Hepatic stellate cell (primary cell): Measurements from ENCODE around the gene SLC7A14.
A peak's percentile ranks its signal among the peaks of the same experiment; 100 is the strongest.

Source experiments
- DNase-seq: peaks from one replicate; pipeline ENCODE4 v3.0.0; 2011; ENCODE audit warnings: low spot score

SLC7A14 gene

DNA sequence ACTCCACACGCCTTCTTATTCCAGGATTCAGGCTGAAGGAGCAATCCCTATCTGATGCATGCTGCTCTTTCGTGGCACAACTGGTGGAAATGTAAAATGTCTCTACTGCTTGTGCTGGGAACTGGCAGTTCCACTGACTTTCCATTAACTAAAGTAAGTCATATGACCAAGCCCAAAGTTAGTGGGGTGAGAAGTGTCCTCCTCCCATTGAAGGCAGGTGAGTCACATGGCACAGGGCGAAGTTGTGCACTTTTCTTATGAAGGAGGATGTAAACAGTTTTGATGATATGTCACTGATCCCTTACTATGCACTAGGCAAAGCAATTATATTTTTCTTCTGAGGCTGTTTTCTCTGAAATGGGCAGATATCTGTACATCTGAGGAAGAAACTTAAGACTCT is 51.6 kb downstream of the SLC7A14 start:
- DNase-seq: no peak

DNA sequence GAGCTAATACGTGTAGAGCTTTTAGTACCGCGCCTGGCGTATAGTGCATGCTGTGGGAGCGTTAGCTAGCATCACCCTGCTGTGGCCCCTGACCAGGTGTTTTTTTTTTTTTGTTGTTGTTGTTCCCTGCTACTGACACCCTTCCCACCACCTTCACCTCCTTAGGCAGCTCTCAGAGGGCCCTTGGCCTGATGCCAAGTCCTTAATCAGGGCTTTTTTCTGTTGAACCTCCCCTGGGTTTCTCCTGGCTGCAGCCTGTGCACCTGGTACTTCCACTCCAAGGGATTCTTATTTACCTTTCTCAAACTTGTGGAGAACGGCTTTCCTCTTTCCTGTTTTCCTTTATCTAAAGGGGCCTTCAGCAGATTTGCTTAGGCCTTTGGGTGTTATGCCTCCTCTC is 53.3 kb downstream of the SLC7A14 start:
- no peak for DNase-seq

- no peak for DNase-seq
These were observed 54.1 kb downstream of the SLC7A14 start for GRCh38 chr3:170531657-170532335.

- DNase-seq: no peak
These were observed 54.8 kb downstream of the SLC7A14 start for GRCh38 chr3:170531054-170531453.

DNA sequence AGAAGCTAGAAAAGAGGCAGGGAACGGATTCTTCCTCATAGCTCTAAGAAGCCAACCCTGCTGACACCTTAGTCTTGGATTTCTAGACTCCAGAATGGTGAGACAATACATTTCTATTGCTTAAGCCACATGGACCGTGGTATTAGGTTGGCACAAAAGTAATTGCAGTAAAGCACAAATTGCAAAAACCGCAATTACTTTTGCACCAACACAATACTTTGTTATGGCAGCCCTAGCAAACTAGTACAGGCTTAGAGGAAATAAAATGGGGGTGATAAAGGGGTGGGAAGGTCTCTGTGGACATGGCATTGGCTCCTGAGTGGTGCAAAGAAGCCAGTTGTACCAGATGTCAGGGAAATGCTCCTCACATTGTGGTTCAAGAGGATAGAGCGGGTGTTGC is 56.0 kb downstream of the SLC7A14 start:
- no peak for DNase-seq

- no peak for DNase-seq
These were observed 56.5 kb downstream of the SLC7A14 start for GRCh38 chr3:170529346-170529745.

DNA sequence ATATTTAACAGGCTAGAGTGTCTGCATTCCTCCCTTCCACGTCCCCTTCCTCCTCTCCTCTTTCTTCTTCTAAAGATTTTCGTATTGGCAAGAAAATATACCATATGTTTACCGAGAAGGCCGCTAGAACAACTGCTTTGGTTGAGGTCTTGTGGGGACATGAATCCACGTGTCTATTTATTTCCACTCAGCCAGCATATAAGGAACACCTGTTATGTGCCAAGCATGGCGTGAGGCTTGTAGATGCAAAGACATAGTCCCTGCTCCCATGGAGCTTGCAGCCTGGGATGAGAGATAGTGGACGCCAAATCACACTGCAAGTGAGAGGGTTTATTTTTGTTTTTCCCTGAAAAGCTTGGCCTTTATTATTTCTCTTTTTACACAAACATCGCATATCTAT is 57.1 kb downstream of the SLC7A14 start:
- no peak for DNase-seq

DNA sequence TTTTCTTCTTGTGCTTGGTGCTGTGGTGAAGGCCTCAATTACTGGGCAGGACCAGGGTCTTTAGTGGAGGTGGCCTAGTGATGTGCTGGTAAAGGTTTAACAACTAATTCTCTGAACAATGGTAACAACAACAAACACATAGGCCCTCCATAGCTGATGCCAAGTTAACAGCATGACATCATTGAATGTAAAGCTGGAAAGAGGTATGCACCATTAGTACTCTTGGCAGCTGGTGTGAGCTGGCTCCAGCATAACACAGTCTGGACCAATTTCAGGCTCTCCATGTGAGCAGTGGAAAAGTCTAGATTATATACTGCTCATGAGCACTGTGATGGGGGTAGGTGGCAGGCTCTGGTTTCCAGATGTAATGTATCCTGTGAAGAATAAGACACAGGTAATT is 61.8 kb downstream of the SLC7A14 start:
- no peak for DNase-seq

GRCh38 chr3:170523248-170523647 is 62.6 kb downstream of the SLC7A14 start:
- no peak for DNase-seq

- DNase-seq: no peak
These were observed 63.7 kb downstream of the SLC7A14 start for GRCh38 chr3:170522201-170522600.

DNA sequence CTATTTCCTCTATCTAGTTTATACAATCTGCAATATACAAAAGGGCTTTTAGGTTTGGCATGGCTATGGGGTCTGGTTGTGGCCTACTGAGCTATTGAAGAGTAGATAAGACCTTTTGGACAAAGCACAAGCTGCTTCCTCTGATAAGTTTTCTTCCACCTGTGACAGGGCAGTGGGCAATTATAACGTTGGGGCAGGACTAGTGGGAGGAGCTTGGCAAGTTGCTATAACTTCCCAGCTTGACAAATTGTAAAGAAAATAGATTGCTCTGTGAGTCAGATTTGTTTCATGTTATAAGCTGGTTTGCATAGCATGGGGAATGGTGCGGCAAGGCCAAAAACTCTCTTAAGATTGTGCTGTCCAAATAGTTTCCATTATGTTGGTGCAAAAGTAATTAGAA is 64.9 kb downstream of the SLC7A14 start:
- no peak for DNase-seq

DNA sequence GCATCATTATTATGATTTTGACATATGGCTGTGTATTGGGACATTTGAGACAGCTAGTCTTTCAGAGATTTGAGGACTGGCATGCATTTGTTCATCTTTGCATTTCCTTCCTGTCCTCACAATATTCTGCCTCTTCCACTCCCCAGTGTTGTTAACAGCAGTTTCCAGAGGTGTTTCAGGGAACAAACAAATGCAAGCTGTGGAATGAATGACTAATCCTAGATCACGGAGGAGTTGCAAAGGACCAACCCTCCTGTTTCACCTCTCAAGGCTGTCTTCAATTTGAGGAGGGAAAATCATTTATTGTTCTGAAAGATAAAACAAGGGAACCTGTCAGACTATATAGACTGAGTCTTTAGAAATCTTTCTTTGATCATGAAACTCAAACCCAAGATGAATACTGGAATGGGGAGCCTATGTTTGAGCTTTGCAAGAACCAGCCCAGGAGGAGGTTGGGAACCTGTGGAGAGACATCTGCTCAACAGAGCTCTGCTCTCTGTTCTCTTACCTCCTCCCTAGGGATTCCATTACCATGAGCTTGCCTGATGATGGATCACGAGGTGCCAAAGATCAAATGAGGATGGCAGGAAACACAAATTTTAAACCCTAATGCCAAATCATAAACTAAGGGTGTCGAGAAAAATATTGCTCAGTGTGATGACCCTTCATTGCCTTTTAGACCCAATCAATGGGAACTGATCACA is 68.5 kb downstream of the SLC7A14 start:
- DNase-seq: no peak

DNA sequence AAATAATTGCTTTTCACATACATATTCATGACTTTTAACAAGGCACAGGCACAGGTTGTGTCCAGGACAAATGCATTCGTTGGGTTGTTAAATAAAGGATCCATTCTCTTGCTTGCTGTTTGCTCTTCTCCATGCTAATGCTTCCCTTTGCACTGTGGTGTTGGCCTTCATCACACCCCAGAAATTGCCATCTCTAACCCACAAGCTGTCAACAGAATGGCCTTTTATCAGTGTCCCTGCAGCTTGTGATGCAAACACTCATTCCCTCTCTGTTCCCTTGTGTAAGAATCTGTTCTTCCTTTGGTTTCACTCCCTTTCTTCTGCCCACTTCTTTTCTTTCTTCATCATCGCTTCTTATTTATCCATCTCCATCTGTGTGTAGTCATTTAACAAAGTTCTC is 72.2 kb downstream of the SLC7A14 start:
- no peak for DNase-seq

GRCh38 chr3:170511371-170511770 is 74.5 kb downstream of the SLC7A14 start:
- no peak for DNase-seq

GRCh38 chr3:170508839-170509238 is 77.0 kb downstream of the SLC7A14 start:
- no peak for DNase-seq

DNA sequence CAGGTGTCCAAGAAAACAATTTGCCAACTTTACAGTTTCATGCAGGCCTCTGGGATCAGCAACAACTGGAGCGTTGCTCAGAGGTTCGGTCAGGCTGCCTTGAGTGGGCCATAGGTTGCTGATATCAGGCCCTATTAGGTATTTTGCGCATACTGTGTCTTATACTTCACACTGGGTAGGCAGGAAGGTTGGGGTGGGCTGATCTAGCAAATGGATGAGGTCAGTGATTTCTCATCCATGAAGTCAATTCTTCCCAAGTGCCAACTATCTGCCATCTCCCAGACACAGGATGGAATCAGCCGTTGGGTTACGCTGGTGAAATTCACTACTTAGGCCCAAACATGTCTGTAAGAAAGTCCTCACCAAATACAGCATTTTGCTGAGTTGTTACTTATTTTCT is 77.6 kb downstream of the SLC7A14 start:
- no peak for DNase-seq

GRCh38 chr3:170507063-170507462 is 78.8 kb downstream of the SLC7A14 start:
- DNase-seq: no peak

DNA sequence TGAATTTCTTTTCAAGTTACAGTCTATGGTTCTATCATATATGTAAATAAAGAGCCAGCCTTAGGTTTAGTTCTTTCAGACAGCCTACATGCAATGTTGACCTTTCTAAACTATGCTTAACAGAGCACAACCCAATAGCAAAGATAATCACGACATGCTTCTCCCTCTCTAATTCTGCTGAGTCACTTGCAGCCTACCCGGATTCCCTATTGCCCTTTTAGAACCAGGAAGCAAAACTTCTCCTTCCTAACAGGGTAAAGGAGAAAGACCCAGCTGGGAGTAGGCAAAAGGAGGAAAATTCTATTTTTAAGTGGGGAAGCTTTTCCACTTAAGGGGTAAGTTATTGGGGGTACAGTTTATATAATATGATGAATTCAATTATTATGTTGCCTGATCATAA is 79.3 kb downstream of the SLC7A14 start:
- peak; percentile 50 for DNase-seq

DNA sequence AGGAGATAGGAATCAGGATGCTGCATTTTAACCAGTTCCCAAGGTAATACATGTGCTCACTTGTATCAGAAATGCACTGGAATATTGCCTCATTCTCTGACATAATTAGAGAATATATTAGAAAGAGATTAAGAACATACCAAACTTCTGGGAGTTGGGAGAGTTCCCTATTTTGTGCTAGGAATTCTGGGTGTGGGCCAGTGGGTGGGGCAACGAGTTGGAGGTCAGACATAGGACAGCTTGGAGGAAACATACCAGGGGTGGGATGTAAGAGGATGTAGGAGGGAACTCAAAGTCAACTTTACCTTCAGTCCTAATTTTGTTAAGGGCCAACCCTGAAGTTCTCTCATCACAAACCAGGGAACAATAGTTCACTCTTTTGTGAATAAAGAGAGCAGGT is 83.6 kb downstream of the SLC7A14 start:
- DNase-seq: no peak

DNA sequence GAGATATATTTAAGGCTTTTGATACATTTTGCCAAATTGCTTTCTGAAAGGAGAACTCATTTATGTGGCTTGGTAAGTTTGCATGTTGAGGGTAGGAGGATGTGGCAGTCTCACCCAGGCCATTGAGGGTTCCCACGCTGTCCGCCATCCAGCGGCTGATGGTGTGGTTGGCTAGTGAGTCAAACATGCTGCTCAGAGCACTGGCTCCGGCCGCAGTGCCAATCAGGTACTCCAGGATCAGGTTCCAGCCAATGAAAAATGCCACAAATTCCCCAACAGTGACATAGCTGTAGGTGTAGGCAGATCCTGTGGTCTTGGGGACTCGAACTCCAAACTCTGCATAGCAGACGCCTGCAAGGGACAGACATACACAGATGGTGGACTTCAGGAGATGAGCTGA is 84.9 kb downstream of the SLC7A14 start:
- DNase-seq: no peak

- no peak for DNase-seq
These were observed 85.4 kb downstream of the SLC7A14 start for GRCh38 chr3:170500462-170500861.

DNA sequence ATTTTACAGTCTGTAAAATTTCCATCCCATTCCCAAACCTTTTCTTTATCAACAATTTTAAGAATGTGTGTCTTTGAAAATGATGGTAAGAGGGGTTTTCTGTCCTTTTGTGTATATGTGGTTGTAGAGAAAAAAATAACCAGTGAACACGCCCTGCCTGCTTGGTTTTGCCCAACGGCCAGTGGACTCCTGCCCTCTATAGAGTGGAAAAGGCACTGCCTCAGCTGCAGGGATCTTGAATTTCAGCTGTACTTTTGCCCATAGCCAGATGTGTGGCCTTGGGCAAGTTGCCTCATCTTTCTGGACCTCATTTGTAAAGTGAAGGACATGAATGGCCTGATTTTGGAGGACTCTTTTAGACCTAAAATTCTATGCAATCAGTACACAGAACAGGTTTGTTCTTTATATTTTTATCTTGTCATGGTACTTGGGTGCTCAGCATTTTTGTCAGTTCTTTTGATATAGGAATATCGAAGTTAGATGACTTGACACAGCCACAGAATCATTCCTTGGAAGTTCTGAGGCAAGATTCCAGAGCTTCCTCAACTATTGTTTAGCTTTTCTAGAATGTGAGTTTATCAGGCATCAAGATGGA is 86.2 kb downstream of the SLC7A14 start:
- no peak for DNase-seq

- DNase-seq: no peak
These were observed 88.4 kb downstream of the SLC7A14 start for GRCh38 chr3:170497207-170498095.
